GM21526 (cell line): Measurements from ENCODE around the gene OSGIN1.
"Not testable (repeated sequence)": the region's sequence is repeated elsewhere in the genome, so short reads cannot be mapped to it uniquely, and the experiment has no call there.

ENCODE experiments used
- ATAC-seq: cut with Tn5 transposase; IDR thresholded peaks from one replicate; pipeline ENCODE4 v1.9.1; 2021; ENCODE audit warnings: moderate library complexity; ENCODE audit not compliant: unreplicated experiment, low FRiP score

Gene OSGIN1

DNA sequence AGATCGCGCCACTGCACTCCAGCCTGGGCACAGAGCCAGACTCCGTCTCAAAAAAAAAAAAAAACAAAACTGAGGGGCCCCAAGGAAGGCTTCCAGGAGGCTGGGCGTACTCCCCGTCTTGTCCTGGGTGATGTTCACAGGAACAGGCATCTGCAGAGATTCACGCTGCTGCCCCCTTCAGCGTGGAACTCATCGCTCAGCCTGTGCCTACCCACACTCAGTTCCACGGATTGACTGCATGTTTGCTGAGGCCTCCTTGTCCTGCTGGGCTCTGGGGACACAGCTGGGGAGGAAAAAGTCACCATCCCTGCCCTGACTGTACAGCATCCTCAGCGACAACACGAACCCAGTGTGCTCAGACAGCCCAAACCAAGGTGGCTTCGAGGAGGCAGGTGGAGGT, 12.9 kb upstream of the OSGIN1 start:
- ATAC-seq = no peak

DNA sequence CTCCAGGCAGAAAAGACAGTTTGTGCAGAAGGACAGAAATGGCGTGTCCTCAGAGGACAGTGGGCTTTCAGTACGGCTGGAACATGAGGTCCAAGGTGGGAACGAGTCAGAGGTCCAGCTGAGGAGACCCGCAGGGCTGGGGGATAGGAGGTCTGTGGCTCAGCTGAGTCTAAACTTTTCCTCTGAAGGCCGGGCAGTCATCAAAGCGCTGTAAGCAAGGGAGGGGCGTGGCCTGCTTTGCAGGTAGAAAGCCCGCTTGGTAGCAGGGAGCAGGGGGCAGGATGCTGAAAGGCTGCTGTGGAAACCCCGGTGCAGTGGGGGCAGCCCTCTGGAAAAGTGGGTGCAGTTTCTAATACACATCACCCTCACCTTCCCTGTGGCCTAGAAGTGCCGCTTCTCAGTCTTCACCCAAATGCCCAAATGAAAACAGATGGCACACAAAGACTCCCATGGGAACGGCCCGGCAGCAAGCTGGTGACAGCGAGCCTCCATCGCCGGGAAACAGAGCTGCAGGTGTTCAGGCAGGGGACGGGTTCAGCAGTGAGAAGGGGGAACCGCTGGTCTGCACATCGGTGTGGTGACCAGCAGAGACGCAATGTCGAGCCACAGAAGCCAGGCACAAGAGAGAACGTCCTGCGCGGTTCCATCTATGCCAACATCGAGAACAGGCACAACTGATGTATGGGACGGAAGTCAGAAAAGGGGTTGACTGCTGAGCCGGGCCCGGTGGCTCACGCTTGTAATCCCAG, 12.2 kb upstream of the OSGIN1 start:
- no peak for ATAC-seq

DNA sequence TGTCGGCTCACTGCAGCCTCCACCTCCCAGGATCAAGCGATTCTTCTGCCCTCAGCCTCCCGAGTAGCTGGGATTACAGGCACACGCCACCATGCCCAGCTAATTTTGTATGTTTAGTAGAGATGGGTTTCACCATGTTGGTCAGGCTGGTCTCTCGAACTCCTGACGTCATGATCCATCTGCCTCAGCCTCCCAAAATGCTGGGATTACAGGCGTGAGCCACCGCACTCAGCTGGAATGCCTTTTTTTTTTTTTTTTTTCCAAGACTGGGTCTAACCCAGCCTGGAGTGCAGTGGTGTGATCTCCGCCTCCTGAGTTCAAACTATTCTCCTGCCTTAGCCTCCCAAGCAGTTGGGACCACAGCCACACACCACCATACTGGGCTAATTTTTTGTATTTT, 11.5 kb upstream of the OSGIN1 start:
- not testable (repeated sequence) for ATAC-seq

DNA sequence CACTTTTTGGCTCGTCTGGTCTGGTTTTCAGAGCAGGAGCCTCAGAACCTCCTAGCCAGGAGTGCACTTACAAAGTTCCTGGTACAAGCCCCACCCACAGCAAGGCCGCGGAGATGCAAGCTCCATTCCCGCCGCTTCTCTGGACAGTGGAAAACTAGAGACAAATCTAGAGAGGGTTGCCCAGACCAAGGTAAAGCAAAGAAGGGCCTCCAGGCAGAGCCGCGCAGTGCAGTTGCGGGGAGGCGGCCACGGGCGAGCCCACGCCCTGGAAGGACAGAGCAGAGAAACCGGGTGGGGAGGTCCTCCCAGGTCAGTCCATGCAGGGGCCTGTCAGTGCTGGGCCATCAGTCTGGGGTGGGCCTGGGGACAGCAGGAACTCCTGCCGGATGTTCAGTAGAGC, 11.0 kb upstream of the OSGIN1 start:
- ATAC-seq = no peak

DNA sequence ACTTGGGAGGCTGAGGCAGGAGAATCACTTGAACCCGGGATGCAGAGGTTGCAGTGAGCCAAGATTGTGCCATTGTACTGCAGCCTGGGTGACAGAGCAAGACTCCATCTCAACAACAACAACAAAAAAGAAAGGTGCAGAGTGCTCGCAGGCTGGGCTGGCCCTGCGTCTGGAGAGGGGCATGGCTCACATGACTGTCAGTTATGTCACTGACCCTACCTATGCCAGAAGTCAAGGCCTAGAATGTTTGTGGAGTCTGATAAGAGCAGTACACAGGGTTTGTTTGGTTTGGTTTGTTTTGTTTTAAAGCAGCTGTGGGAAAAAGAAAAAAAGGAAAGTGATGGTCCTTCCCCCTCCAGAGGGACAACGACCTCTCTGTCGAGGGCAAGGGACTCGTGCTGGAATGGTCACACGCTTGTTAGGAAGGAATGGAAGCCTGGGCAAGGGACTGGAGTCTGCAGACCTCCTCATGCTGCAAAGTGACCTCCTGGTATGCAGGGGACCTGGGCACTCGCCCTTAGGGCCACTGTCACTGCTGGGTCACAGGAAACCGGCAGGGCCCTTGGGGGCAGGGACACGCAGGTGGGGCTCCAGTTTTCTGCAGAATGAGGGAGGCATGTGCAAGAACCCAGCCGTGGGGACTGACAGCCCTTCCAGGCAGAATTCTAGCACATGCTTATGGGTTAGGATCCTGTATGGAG, 10.1 kb upstream of the OSGIN1 start:
- ATAC-seq = no peak

DNA sequence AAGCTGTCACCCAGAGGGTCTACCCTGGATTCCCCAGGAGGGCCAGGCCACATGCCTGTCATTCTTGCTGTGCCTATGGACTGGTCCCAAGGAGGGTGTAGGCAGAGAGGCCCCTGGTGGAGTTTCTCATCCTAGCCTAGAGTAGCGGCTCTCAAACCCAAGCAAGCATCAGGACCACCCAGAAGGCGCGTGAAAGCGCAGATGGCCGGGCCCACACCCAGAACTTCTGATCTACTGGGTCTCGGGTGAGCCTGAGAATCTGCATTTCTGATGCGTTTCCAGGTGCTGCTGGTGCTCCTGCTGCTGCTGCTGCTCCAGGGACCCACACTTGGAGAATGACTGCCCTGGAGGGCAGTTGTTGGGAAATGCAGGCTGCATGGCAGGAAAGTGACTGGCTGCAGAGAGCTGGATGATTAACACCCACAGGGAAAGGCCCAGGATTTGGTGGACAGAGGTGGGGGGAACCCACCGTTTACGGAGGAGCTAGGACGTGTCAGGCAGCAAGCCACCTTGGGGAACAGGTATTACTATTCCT, 9.5 kb upstream of the OSGIN1 start:
- no peak for ATAC-seq

DNA sequence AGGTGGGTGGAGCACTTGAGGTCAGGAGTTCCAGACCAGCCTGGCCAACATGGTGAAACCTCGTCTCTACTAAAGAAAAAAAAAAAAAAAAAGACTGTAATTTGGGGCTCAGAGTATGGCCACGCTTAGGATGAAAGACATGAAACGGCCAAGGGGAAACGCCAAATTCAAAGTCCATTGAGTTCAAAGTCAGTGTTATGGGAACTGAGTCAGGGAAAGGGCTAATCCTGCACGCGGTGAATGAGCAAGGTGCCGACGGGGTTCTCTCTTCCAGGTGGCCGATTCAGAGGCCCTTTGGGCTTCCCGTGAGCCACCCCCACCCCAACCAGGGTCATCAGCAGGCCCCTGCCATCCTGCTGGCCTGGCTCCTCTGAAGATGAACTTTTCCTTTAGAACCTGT, 7.5 kb upstream of the OSGIN1 start:
- ATAC-seq = no peak

DNA sequence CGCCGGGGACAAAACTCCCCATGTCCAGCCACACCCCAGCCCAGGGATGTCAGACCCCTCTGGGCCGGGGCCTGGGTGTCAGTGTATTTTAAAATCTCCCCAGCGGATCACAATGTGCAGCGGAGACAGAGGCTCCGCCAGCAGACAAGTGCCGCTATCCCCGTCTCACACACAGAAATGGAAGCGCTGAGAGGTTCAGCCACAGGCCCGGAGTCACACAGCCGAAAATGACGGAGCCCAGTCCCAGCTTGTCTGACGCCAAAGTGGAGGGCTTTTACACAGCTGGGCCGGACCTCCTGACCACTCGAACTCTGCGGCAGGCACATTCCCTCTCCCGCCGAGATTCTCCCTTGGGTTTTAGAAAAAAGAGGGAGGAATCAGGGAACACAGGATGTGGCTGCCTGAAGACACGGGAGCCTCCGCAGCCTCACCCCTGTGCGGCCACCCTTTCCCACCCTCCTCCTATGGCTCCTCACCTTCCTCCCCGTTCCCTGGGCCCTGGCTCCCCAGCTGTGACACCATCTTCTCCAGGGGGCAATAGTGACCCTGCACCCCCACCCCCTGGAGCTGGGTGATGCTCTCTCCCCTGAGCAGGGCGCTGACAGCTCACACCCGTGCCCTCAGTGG, 6.8 kb upstream of the OSGIN1 start:
- ATAC-seq = no peak

DNA sequence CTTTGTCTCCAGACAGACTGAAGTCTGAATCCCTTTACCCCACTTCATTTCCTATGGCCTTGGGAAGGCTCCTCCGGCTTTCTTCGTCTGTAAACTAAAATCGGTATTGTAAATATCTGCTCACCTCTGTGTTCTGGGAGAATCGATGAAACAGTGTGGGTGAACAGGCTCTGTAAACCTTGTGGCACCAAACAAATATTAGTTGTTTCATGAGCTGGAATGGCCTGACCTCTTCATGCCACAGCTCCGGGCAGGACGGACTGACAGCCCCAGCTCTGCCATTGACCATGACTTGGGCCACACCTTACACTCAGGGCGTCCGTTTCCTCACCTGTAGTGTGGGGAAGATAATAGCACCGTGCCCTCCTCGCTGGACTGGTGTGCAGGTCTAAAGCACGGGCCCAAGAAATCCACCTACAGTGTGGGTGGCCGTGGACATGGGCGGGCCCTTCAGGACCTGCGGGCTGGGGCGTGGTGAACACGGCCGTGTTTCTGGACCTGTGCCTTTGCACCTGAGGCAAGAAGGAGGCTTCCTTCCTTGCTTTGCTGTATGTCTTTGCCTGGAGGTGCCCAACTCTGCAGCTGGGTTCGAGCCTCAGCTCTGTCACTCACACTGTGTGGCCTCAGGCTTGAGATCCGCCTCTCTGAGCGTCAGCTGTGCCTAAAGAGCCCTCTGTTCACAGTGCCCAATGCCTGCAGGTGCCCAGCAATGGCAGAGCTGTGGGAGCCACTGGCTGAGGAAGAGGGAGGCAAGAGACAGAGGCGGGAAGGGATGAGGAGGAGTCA, 6.1 kb upstream of the OSGIN1 start:
- ATAC-seq = no peak

DNA sequence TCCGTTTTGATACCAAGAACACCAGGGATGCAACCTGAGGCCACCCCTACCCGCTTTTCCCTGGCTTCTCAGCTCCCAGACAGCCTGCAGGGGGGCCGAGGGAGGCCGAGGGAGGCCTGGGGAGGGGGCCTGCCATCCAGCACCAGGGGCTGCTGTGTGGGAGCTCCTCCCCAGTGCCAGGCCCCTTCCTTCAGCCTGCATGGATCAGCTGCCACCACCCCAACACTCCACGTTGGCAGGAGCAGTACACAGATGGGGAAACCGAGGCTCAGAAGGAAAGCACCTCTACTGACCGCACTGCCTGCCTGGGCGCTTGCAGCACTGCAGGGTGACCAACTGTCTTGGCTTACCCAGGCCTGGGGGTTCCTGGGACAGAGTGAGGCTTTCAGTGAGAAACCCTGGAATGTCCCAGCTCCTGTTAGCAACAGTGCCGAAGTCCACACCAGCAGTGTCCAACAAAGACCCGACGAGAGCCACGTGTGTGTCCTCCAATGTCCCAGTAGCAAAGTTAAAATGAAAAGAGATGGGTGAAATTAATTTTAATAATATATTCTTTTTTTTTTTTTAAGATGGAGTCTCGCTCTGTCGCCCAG, 5.3 kb upstream of the OSGIN1 start:
- no peak for ATAC-seq

DNA sequence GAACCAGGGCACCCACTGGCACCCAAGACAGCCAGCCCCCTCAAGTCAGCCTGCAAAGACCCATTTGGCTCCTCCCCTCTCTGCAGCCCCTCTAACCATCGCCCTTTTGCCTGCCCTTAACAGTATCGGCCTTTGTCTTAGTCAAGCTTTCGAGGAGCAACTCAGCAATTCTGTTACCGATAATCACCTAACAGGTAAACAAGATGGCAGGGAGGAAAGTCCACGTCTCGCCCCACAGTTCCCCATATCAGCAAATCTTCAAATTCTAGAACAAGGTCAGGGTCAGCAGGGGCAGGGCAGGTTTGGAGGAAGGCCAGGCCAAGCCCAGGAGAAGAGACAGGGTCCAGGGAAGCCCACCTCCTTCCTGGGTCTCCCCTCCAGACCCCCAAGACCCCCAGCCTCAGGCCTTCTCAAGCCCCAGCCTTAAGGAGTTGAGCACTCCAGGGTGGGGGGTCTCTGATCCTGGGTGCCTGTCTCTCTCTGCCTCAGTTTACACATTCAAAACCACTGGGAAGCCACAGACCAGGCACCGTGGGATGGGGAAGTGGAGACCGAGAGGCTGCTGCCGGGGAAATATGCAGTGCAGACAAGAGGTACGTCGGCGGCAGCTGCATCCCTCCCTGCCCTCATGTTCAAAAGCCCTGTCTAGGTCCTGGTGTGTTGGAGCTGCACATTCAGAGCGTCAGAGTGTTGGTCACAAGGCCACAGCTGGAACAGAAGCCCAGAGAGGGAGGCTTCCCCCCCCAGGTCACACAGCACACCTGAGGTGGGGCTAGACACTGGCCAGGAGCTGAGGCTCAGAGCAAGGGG, 3.9 kb upstream of the OSGIN1 start:
- no peak for ATAC-seq

DNA sequence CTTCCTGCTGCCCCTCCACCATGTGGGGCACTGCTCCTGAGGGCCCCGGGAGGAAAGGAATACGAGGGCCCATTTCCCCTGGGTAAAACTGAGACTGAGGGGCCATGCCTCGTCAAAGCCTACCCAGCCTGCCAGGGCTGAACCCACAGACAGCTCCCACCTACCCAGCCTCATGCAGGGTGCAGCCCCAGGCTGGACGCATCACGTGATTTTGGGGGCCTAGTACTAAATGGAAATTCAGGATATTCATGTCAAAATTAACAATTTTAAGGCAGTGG, 3.4 kb upstream of the OSGIN1 start:
- no peak for ATAC-seq

DNA sequence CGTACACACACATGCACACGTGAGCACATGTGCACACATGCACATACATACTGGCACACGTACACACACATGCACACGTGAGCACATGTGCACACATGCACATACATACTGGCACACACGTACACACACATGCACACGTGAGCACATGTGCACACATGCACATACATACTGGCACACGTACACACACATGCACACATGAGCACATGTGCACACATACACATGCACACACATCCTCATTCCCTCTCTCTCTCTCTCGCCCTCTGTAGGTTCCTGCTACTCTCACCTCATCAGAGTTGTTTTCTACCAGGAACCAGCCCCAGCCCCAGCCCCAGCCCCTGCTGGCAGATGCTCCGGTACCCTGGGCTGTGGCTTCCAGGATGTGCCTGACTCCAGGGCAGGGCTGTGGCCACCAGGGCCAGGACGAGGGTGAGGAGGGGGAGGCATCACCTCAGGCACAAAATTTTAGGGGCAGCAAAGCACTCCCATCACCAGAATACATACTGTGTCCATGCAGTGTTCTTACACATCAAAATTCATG, 2.1 kb upstream of the OSGIN1 start:
- ATAC-seq = not testable (repeated sequence)

DNA sequence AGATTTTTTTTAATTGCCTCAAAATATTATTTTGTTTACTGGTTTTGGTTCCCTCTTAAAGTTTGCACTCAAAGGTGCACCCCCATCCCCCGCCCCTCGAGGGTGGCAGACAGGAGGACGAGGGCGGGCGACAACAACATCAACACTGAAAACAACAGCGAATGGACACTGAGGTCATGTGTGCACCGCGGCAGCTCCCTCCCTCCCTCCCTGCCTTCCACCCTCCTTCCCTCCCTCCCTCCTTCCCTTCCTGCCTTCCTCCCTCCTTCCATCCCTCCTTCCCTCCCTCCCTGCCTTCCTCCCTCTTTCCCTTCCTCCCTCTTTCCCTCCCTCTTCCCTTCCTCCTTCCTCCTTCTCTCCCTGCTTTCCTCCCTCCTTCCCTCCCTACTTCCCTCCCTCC, 1.5 kb upstream of the OSGIN1 start:
- ATAC-seq = no peak

DNA sequence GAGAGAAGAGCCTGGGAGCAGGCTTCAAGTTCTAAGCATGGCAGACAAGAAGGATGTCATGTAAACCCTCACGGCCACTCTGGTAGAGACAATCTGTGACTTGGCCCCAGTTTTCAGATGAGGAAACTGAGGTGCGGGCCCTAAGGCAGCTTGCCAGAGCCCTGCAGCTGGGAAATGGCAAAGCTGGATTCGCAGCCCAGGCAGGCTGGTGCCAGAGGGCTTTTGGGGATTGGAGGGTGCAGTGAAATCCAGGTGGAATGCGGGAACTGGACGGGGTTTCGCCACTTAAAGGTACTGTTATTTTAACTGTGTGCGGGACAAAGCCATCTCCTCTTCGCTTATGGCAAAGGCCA, 477 bp upstream of the OSGIN1 start:
- ATAC-seq = no peak

DNA sequence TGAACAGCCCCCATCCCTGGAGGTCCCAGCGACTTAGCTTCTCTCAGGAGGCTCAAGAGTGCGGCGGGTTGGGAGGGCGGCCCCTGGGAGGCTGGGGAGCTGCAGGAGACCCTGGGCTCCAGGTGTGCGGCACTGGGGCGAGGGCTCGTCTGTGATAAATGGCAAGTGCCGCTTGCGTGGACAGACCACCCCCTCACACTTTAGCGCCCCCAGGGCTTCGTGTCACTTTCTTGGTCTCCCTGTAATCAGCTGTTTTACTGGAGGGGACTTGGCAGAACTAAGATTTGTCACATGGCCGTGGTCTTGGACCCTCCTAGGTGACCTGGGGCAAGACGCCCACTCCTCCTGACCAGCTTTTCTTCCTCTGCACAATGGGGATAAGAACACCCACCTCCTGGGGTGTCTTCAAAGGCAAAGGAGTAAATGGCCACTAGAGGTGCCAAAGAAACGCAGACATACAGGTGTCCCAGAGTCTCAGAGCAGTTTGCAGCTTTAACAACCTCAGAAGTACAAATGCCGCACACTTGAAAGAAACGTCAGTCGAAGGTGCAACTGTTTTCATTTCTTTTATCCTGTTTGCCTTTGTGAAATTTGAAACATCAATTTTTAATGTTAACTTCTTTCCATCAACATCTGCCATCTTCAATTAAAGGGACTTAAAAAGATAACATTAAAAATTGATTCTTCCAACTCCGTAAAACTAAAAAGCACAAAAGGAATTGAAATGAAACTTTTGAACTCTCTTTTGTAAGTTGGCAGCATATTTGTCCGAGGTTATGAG, 946 bp downstream of the OSGIN1 start:
- ATAC-seq = no peak

DNA sequence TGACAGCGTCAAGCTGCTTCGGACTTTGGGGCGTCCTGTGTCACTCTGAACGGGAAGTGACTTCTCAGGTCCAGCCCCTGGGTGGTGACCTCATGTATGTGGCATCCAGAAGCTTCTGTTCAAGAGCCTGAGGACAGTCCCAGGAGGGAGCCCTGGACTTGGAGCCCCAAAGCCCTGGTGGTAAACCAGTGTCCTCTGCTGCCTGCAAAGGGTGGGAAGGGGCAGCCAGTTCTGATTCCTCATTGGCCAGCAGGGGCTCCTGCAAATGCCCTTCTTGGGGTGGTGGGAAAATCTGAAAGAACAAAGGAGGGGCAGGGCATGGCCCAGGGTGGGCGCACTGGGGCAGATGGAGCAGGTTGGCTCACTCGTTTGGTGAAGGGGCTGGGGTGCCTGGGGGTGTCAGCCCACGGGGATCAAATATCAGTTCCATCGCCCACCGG, 1.6 kb downstream of the OSGIN1 start:
- ATAC-seq = no peak

DNA sequence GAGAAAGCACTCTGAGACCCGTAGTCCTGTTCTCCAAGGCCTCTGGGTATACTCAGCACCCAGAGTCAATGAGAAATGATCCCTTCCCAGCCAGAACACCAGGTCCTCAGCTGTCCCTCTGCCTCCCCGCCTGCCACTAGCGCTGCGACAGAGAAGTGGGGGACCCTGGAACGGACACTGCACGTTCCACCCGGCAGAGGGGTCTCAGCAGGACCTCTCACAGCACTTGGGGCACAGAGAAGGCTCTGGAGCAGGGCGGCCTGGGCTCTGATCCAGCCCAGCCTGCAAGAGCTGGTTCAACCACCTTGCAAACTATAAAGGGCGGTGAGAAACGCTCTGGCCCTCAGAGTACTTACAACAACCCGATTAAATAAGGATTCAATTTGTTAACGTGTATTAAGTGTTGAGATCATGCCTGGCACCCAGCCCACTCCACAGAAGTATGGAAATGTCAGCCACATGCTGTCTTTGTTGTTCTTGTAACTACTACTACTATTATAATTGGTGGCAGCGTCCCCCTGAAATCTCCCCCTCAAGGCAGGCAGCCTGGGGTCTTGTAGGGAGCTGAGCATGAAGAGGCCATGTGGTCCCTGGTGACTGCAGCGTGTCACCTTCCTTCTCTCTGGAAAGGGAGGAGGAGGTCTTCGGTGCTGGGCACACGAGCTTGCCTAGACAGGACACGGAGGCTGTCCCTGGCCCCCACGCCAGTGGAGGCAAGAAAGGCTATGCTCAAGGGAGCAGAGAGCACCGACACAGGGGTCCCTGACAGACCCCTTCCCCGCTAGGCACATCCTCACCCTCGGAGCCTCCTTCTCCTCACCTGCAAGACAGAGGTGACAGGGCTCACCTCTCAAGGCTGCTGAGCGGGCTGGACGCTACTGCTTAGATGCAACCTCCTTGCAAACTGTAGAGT, 2.4 kb downstream of the OSGIN1 start:
- ATAC-seq = no peak
